Fibroblast of the aortic adventitia (primary cell): ENCODE results near the gene TMEM140. TPM values are rescaled to one million over a fixed set of nuclear protein-coding genes. Genes with fewer than 3 reads are reported as not detected.

Source experiments
- DNase-seq: peaks from one replicate; pipeline ENCODE4 v3.0.0-alpha.2; 2010; ENCODE audit warnings: low read depth
- H3K4me3 ChIP-seq: 2 replicates; pipeline ENCODE4 v1.5.1; 2011; ENCODE audit warnings: low read depth, mild to moderate bottlenecking, control low read depth, low read length, moderate library complexity
- CTCF ChIP-seq: IDR thresholded peaks from 2 replicates; pipeline ENCODE4 v1.5.1; 2011; ENCODE audit warnings: mild to moderate bottlenecking, low read length, control low read depth, inconsistent platforms; ENCODE audit not compliant: insufficient read depth
- total RNA-seq: library from RNA; depleted of rRNA; stranded (reverse); fragments of >200 nt; gene quantifications from 2 replicates; pipeline ENCODE4 v1.2.3, GENCODE V29; 2012; ENCODE audit warnings: low replicate concordance

Gene TMEM140
- 9.7 and 12.1 TPM in 2 replicates for total RNA-seq

- peak; percentile 73 for DNase-seq
These were observed at the start of gene TMEM140 for GRCh38 chr7:135147899-135148721. TMEM140 (plus strand) TSS chr7:135148072; CDS start chr7:135164442, 16,370 bp downstream.

GRCh38 chr7:135098391-135098790 is 49.5 kb upstream of the TMEM140 start:
- TF ChIP-seq CTCF: no peak
- H3K4me3 ChIP-seq: no peak overlapping the region
- no peak for DNase-seq

More at GRCh38 chr7:135147899-135148721, at the start of gene TMEM140:
- TF ChIP-seq CTCF: peak; percentile 28
- peak within 1 kb of the TSS; percentile 66 for H3K4me3 ChIP-seq

- DNase-seq: peak; percentile 36
- TF ChIP-seq CTCF: no peak
- no peak overlapping the region for H3K4me3 ChIP-seq
These were observed 47.0 kb upstream of the TMEM140 start for GRCh38 chr7:135100856-135101255.

- DNase-seq: no peak
These were observed 45.5 kb upstream of the TMEM140 start for GRCh38 chr7:135102372-135102771.

GRCh38 chr7:135109562-135109961 is 38.3 kb upstream of the TMEM140 start:
- TF ChIP-seq CTCF: no peak
- no peak overlapping the region for H3K4me3 ChIP-seq
- no peak for DNase-seq

More at GRCh38 chr7:135102372-135102771, 45.5 kb upstream of the TMEM140 start:
- H3K4me3 ChIP-seq: no peak overlapping the region
- no peak for TF ChIP-seq CTCF

- no peak overlapping the region for H3K4me3 ChIP-seq
- TF ChIP-seq CTCF: no peak
- DNase-seq: no peak
These were observed 37.9 kb upstream of the TMEM140 start for GRCh38 chr7:135109976-135110375.
